Fibroblast of the conjunctiva (primary cell): ENCODE results near the gene DNAJC25.
"Not testable (repeated sequence)": the region's sequence is repeated elsewhere in the genome, so short reads cannot be mapped to it uniquely, and the experiment has no call there.

Experiments used
- DNase-seq: peaks from one replicate; pipeline ENCODE4 v3.0.0-alpha.2; 2010; ENCODE audit warnings: low read depth

DNAJC25 gene

DNA sequence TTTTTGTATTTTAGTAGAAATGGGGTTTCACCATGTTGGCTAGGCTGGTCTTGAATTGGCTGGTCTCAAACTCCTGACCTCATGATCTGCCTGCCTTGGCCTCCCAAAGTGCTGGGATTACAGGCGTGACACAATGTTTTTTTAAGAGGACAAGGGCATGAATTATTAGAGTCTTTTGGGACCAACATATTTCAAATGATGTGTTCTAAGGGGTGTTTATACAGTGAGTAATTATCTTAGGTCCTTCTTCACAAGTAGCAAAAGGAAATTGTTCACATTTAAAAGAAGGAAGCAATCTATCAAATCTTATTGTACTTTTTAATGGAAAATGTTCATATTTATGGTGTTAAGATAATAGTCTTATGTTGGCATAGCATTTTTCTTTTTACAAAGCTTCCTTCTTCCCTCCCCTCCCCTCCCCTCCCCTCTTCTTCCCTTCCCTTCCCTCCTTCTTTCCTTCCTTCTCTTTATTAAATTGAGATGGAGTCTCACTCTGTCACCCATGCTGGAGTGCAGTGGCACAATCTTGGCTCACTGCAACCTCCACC, 37.0 kb downstream of the DNAJC25 start:
- no peak for DNase-seq

GRCh38 chr9:111668601-111669000, 37.5 kb downstream of the DNAJC25 start:
- DNase-seq = not testable (repeated sequence)

- DNase-seq = no peak
Measured at GRCh38 chr9:111674319-111674718, 43.2 kb downstream of the DNAJC25 start.

DNA sequence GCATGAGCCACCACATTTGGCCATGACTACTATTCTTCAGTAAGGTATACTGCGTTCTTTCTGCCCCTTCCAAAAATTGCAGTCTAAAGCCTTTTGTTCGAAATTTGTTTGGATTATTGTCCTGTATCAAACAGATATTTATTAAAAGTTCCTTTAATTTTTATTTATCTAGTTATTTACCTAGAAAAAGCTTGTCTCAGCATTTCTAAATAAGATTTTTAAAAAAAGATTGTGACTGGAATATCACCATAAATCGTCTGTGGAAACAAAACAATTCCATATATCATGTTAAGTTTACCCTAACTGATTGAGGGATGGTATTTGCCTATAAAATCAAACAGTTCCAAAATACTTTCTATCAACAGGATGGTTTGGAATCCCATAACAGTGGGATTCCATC, 45.0 kb downstream of the DNAJC25 start:
- no peak for DNase-seq

DNA sequence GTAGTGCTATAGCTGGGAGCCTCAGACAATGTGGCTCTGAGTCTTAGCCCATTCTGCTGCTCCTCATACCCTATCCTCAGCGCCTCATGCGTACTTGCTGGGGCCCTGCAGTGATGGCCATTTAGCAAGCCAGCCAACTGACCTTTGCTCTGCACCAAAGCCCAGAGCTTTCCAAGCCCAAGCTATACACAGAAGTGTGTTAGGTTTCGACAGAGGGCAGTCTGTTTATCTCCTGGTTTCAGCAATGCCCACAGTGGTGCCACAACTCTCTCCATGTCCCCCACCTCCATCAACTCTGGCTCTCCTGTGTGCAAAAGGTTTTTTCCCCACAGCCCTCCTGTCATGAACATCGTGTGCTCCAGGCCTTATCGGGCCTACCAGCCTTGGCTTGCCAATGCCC, 47.2 kb downstream of the DNAJC25 start:
- DNase-seq = no peak

DNA sequence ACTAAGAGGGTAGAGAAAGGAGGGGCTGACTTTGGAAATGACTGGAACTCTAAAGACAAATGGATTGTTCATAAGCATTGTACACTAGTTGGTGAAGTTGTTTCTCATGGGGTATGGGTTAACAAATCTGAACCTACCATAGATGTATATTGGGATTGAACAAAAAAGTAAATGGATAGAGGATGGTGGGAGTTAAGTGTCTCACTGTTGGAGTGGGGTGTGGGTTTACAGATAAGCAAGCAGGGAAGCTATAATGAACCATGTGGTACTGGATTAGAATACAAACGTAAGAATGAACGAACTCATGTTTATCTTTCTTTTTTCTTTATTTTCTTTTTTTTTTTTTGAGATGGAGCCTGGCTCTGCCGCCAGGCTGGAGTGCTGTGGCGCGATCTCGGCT, 48.1 kb downstream of the DNAJC25 start:
- DNase-seq = no peak

GRCh38 chr9:111683392-111683791, 52.3 kb downstream of the DNAJC25 start:
- no peak for DNase-seq

GRCh38 chr9:111691672-111692329, 60.7 kb downstream of the DNAJC25 start:
- DNase-seq = peak; percentile 35

GRCh38 chr9:111696796-111697195, 65.7 kb downstream of the DNAJC25 start:
- DNase-seq = no peak

GRCh38 chr9:111700776-111701175, 69.6 kb downstream of the DNAJC25 start:
- DNase-seq = no peak
